Ovary (tissue), 3 donors: ENCODE measurements around the gene DIPK1B.

Experiments
- EP300 ChIP-seq: sonication (generic); formaldehyde crosslinking; IDR thresholded peaks from one replicate; pipeline ENCODE4 v1.6.1; 2017; ENCODE audit warnings: antibody characterized with exemption
- TF ChIP-seq, protein P1 (sequence below), 3 donors: fragments of 450-650 bp in 2 of 3; fragments of 200-600 bp in 1 of 3; IDR thresholded peaks; one replicate each; pipeline versions ENCODE4 v1.5.1 to v1.8.0; 2016 to 2022; ENCODE audit warnings: antibody characterized with exemption in 3 of 3, mild to moderate bottlenecking in 1 of 3
- donor health status: DM: no; HTN: no; CAD: no.

DNA sequence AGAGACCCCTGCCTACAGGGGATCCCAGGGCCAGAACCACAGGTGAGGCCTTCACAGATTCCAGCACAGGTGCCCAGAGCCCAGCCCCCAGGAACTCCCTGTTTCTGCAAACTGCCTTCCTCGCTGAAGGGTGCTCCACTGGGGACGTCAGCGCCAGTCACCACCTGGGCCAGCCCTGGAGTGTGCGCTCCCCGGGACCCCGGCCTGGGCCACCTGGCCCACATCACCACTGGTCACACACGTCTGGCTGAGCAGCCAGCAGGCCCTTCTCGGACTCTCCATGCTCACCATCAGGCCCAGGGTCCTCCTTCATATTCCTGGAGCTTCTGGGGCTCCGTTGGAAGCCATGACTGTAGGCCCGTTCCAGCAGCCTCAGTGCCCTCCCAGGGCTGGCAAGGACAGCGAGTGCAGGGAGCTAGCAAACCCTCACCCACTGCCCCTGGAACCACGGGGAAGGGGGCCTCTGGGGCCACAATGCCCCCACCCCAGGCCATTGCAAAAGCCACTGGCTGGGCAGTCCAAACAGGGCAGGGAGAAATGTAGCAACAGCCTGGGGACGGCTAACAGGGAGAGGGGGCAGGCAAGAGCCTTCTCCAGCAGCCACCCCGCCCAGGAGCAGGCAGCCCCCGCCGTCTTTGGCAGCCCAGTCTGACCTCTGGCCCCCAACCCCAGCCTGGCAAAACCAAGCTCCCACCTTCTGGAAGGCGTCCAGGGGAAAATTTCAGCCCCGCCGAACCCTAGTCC, 26.4 kb upstream of the DIPK1B start:
- TF ChIP-seq, protein P1, sequence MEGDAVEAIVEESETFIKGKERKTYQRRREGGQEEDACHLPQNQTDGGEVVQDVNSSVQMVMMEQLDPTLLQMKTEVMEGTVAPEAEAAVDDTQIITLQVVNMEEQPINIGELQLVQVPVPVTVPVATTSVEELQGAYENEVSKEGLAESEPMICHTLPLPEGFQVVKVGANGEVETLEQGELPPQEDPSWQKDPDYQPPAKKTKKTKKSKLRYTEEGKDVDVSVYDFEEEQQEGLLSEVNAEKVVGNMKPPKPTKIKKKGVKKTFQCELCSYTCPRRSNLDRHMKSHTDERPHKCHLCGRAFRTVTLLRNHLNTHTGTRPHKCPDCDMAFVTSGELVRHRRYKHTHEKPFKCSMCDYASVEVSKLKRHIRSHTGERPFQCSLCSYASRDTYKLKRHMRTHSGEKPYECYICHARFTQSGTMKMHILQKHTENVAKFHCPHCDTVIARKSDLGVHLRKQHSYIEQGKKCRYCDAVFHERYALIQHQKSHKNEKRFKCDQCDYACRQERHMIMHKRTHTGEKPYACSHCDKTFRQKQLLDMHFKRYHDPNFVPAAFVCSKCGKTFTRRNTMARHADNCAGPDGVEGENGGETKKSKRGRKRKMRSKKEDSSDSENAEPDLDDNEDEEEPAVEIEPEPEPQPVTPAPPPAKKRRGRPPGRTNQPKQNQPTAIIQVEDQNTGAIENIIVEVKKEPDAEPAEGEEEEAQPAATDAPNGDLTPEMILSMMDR (IDR thresholded peaks at IDR 0.05), result no peak
- no peak for TF ChIP-seq EP300
